NCI-H1436 (cell line): ENCODE measurements around the gene IRF5.
"Not testable (repeated sequence)": the region's sequence is repeated elsewhere in the genome, so short reads cannot be mapped to it uniquely, and the experiment has no call there.

ENCODE experiments used
- DNase-seq: peaks from one replicate; lab custom pipeline; 2025; lab: John Stamatoyannopoulos, UW

IRF5 gene

DNA sequence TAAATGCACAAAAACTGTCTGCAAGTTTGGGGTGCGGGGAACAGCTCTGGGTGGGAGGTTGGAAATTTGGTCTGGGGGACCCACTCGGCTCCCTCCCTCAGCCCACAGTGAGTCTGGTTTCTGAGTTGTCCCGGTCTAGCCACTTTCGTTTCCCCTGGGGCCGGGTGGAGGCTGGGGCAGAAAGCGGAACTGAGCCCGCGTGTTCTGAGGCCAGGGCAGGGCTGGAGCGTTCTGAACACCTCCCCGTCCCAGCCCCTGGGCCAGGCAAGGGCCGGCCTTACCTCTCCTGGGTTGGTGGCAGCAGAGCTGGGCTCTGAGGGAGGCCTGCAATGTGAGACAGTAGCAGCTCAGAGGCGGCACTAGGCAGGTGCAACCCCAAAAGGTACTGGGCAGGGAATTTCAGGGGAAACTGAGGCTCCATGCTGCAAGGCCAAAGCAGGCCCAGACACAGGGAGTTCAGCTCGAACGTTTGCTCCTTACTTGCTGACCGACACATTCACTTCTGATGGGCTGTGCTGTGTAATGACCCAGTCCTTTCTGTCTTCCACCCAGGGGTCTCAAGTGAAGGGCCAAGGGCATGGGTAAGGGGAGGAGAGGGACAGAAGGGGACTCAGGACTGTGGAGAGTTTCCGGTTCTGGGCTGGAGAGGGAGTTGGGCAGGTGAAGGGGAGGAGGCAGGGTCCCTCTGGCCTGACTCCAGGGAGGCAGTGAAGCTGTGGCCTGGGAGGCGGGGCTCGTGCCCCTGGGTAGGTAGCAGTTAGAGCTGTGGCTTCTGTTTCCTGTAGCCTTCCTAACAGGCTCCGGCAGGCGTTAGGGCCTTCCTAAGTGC, 3.0 kb downstream of the IRF5 start:
- DNase-seq = no peak

DNA sequence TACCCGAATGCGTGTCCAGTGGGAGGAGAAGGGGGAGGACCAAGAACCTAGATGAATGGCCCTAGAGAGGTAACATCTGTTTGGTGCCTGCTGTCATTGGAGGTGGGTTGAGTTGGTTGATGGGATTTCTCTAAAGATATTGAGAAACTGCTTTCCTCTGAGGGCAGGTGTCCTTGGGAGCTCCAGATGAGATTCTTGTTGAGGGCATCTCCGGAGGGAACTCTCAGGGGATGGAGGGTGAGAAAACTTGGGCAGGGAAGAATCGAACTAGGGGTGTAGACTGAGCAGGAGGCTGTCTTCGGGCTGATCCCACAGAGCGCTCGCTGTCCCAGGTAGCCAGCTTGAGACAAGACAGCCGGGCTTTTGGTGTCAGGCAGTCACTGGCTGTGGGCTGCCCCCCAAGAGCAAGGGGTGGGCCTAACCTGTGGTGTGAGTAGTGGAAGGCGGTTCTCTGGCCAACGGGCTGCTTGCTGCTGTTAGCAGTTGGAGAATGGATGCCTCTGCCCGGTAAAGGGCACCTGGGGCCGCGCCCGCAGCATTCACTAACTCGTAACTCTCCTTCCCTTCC, 3.7 kb downstream of the IRF5 start:
- DNase-seq = no peak

- DNase-seq = no peak
Observed at GRCh38 chr7:128941946-128942526, 4.3 kb downstream of the IRF5 start.

GRCh38 chr7:128943251-128943650, 5.5 kb downstream of the IRF5 start:
- DNase-seq = not testable (repeated sequence)

- DNase-seq = no peak
Observed at GRCh38 chr7:128944487-128945236, 6.9 kb downstream of the IRF5 start.

- no peak for DNase-seq
Observed at GRCh38 chr7:128945668-128946366, 8.1 kb downstream of the IRF5 start.

- no peak for DNase-seq
Observed at GRCh38 chr7:128946936-128947830, 9.5 kb downstream of the IRF5 start.

DNA sequence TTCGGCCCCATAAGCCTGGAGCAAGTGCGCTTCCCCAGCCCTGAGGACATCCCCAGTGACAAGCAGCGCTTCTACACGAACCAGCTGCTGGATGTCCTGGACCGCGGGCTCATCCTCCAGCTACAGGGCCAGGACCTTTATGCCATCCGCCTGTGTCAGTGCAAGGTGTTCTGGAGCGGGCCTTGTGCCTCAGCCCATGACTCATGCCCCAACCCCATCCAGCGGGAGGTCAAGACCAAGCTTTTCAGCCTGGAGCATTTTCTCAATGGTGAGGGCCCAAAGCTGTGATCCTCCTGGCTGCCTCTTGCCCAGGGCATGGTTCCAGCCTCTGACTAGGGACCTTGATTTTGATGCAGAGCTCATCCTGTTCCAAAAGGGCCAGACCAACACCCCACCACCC, 10.1 kb downstream of the IRF5 start:
- no peak for DNase-seq

DNA sequence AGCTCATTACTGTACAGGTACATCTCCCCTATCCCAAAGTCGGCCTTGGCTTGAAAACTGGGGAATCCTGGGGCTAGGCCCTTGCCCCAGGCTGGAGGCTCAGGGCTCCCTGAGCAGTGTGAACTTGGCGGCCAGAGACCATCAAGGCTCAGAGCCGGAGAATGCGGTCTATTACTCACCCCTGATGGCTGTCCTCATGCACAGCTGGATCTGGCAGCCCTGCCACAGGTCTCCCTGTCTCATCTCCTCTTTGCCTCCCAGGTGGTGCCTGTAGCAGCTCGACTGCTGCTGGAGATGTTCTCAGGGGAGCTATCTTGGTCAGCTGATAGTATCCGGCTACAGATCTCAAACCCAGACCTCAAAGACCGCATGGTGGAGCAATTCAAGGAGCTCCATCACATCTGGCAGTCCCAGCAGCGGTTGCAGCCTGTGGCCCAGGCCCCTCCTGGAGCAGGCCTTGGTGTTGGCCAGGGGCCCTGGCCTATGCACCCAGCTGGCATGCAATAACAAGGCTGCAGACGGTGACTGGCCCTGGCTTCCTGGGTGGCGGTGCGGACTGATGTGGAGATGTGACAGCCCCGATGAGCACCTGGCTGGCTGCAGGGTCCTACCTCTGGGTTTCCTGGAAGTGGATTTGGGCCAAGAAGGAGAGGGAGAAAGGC, 10.7 kb downstream of the IRF5 start:
- DNase-seq = no peak

DNA sequence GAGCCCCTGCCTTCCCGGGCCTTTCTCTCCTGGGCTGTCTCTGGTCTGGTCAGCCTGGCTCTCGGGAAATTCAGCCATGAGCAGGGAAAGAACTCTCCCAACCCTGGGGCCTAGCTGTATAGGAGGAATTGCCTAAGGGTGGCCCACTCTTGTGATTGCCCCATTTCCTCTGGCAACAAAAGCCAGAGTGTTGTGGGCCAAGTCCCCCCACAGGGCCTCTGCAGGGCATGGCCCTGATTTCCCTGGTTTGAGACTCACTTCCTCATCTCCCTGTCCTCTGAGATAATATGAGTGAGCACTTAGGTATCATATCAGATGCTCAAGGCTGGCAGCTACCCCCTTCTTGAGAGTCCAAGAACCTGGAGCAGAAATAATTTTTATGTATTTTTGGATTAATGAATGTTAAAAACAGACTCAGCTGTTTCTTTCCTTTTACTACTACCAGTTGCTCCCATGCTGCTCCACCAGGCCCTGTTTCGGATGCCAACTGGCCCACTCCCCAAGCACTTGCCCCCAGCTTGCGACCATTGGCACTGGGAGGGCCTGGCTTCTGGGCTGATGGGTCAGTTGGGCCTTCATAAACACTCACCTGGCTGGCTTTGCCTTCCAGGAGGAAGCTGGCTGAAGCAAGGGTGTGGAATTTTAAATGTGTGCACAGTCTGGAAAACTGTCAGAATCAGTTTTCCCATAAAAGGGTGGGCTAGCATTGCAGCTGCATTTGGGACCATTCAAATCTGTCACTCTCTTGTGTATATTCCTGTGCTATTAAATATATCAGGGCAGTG, 11.4 kb downstream of the IRF5 start:
- no peak for DNase-seq

- no peak for DNase-seq
Observed at GRCh38 chr7:128951296-128951695, 13.6 kb downstream of the IRF5 start.

GRCh38 chr7:128954150-128954549, 16.4 kb downstream of the IRF5 start:
- no peak for DNase-seq

DNA sequence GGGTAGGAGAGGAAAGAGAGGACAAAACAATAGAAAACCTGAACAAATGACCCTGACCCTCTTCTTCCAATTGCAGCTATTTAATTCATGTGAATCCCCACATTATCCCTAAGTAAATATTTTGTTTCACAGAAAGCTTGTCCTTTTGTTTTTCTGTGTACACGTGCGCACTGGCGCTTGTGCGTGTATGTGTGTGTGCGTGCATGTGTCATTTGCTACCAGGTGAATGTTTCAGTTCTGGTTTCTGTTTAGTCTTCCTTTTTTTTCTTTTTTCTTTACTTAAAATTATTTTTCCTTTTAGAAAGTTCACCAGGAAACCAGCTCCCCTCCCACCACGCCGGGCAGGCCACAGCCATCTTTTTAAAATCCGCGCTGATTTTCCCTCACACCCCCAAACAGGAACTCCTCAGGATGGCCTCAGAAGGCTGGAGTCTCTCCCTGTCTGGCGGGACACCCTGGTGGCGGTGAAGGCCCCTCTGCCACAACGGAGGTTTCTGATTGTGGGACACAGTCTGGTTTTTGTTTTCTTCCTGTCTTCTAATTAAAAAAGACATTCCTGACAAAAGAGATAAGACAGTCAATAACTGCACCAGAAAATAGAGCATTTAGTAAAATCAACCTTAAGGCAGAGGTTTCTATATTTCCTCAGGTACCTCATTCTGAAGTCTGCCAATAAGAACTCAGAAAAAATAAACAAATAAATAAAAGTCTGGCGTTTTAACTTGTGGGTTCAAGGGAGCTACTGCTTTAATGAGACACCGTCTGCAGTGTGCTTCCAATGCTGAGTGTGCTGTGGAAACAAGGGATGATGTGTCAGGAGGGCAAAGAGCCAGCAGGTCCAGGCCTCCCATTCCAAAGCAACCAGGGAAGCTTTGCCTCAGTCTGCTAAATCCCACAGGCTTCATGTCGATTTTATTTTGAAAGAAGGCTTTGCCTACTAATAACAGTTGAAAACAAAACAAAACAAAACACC, 17.4 kb downstream of the IRF5 start:
- no peak for DNase-seq

- DNase-seq = no peak
Observed at GRCh38 chr7:128955981-128956380, 18.3 kb downstream of the IRF5 start.

DNA sequence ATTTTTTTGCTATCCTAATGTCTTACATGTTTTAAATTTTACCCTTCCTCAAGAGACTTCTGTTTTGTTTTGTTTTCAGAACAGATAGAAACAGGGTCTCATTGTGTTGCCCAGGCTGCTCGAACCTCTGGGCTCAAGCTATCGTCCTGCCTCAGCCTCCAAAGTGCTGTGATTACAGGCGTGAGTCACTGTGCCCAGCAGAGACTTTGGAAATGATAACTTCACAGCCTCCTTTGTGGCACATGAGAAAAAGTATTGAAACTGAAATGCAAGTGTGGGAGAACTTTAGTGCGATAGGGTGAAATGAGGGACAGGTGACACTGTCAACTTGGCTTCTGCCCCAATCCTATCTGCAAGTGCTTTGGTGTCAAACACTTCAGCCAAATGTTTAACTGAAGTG, 21.6 kb downstream of the IRF5 start:
- DNase-seq = no peak

GRCh38 chr7:128961030-128961659, 23.4 kb downstream of the IRF5 start:
- DNase-seq = no peak

- DNase-seq = no peak
Observed at GRCh38 chr7:128962899-128963298, 25.2 kb downstream of the IRF5 start.

GRCh38 chr7:128963327-128963757, 25.6 kb downstream of the IRF5 start:
- DNase-seq = no peak
